PC-3 (cell line): ENCODE data around the gene CNOT8. TPM values are rescaled to one million over a fixed set of nuclear protein-coding genes. Genes with fewer than 3 reads are reported as not detected.

ENCODE experiments used
- ATAC-seq: fragments of 200-7000 bp; cut with Tn5 transposase; 2 replicates; pipeline ENCODE4 v1.9.1; 2020; ENCODE audit warnings: mild to moderate bottlenecking, moderate library complexity
- BruUV-seq: library from RNA; stranded (reverse); fragments of 400-500 nt; replicated peaks from 2 replicates; lab custom pipeline; 2021; lab: Mats Ljungman, UMichigan
- CTCF ChIA-PET: fragments of 300-600 bp; sonication (Branson Sonifier 250); formaldehyde crosslinking; loops from one replicate; lab custom pipeline; 2022; ENCODE audit warnings: antibody characterized with exemption; lab: Charles Lee
- POLR2A ChIA-PET: fragments of 300-600 bp; sonication (Branson Sonifier 250); formaldehyde crosslinking; loops from one replicate; lab custom pipeline; 2022; ENCODE audit warnings: antibody characterized with exemption; ENCODE audit not compliant: unreplicated experiment; lab: Charles Lee
- DNase-seq: peaks from one replicate; pipeline ENCODE4 v3.0.0-alpha.2; 2015
- H2AFZ ChIP-seq: fragments of 300-600 bp; sonication (generic); 2 replicates; pipeline ENCODE4 v1.6.0; 2016; ENCODE audit warnings: antibody characterized with exemption, low read length
- H3F3A ChIP-seq: fragments of 300-600 bp; sonication (generic); one replicate; pipeline ENCODE4 v1.6.0; 2017; ENCODE audit warnings: antibody characterized with exemption, low read length, control low read depth, mild to moderate bottlenecking; ENCODE audit not compliant: unreplicated experiment
- H3K27ac ChIP-seq: fragments of 300-600 bp; sonication (generic); 2 replicates; pipeline ENCODE4 v1.5.1; 2016; ENCODE audit warnings: mild to moderate bottlenecking, low read length
- H3K27me3 ChIP-seq: fragments of 300-600 bp; sonication (generic); 2 replicates; pipeline ENCODE4 v1.6.1; 2016; ENCODE audit warnings: low read length, mixed read lengths
- H3K36me3 ChIP-seq: fragments of 300-600 bp; sonication (generic); 2 replicates; pipeline ENCODE4 v1.6.1; 2016; ENCODE audit warnings: low read depth, mixed run types, low read length, mixed read lengths
- H3K4me1 ChIP-seq: fragments of 300-600 bp; sonication (generic); 2 replicates; pipeline ENCODE4 v1.5.1; 2016; ENCODE audit warnings: low read length; ENCODE audit not compliant: insufficient read depth
- H3K4me2 ChIP-seq: fragments of 300-600 bp; sonication (generic); 2 replicates; pipeline ENCODE4 v1.6.0; 2016; ENCODE audit warnings: low read length
- H3K4me3 ChIP-seq: fragments of 300-600 bp; sonication (generic); 2 replicates; pipeline ENCODE4 v1.5.1; 2016; ENCODE audit warnings: mild to moderate bottlenecking, low read length, mixed read lengths
- H3K79me2 ChIP-seq: fragments of 300-600 bp; sonication (generic); 2 replicates; pipeline ENCODE4 v1.6.1; 2017; ENCODE audit warnings: low read length, mixed read lengths
- H3K9ac ChIP-seq: fragments of 300-600 bp; sonication (generic); 2 replicates; pipeline ENCODE4 v1.6.0; 2016; ENCODE audit warnings: mild to moderate bottlenecking, low read length
- H3K9me2 ChIP-seq: fragments of 300-600 bp; sonication (generic); replicated peaks from 2 replicates; pipeline ENCODE4 v1.6.1; 2016; ENCODE audit warnings: mixed run types, low read length, mixed read lengths
- H3K9me3 ChIP-seq: fragments of 300-600 bp; sonication (generic); 2 replicates; pipeline ENCODE4 v1.6.1; 2016; ENCODE audit warnings: low read length, mixed read lengths
- H4K20me1 ChIP-seq: fragments of 300-600 bp; sonication (generic); 2 replicates; pipeline ENCODE4 v1.6.1; 2016; ENCODE audit warnings: low read length, mixed read lengths
- EZH2 ChIP-seq: fragments of 300-600 bp; sonication (generic); IDR thresholded peaks from one replicate; pipeline ENCODE4 v1.6.1; 2017; ENCODE audit warnings: antibody characterized with exemption, mild to moderate bottlenecking, low read length; ENCODE audit not compliant: unreplicated experiment
- EZH2phosphoT487 ChIP-seq: fragments of 300-600 bp; sonication (generic); IDR thresholded peaks from 2 replicates; pipeline ENCODE4 v1.6.1; 2018; ENCODE audit warnings: mild to moderate bottlenecking, antibody characterized with exemption, low read length, borderline replicate concordance
- intact Hi-C: fragments of 100-400 bp; cut with micrococcal nuclease; formaldehyde crosslinking; loops from 2 replicates; pipeline ENCODE4 v1.9.0; 2023
- total RNA-seq: library from RNA; depleted of rRNA; stranded (reverse); fragments of >200 nt; gene quantifications from 2 replicates; pipeline ENCODE4 v1.2.3, GENCODE V29; 2014
- TF ChIP-seq, protein P1 (sequence below): fragments of 300-600 bp; sonication (generic); conservative IDR thresholded peaks from 2 replicates; pipeline ENCODE4 v1.5.1; 2017; ENCODE audit warnings: antibody characterized with exemption, low read depth, mild to moderate bottlenecking, low read length

CNOT8 gene
- total RNA-seq, 1 experiment from 2014 or later = 26.2 TPM

DNA sequence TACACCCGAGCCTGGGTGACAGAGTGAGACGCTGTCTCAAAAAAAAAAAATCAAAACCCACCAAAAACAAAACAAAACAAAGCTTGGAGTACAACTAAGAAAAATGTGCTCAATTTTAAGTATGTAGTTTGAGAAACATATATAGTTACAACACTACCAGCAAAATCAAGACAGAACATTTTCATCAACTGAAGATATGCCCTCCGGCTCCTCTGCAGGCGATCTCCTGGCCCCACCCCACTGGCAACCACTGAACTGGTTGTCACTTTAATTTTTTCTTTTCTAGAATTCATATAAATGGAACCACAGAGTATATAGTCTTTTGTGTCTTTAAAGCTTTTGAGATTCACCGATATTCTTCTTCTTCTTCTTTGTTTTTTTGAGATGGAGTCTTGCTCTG, 35.0 kb downstream of the CNOT8 start:
- POLR2A ChIA-PET = no interaction called here
- CTCF ChIA-PET = no interaction called here
- peaks cover 36% of the 10 kb centered on the region for H3K36me3 ChIP-seq

DNA sequence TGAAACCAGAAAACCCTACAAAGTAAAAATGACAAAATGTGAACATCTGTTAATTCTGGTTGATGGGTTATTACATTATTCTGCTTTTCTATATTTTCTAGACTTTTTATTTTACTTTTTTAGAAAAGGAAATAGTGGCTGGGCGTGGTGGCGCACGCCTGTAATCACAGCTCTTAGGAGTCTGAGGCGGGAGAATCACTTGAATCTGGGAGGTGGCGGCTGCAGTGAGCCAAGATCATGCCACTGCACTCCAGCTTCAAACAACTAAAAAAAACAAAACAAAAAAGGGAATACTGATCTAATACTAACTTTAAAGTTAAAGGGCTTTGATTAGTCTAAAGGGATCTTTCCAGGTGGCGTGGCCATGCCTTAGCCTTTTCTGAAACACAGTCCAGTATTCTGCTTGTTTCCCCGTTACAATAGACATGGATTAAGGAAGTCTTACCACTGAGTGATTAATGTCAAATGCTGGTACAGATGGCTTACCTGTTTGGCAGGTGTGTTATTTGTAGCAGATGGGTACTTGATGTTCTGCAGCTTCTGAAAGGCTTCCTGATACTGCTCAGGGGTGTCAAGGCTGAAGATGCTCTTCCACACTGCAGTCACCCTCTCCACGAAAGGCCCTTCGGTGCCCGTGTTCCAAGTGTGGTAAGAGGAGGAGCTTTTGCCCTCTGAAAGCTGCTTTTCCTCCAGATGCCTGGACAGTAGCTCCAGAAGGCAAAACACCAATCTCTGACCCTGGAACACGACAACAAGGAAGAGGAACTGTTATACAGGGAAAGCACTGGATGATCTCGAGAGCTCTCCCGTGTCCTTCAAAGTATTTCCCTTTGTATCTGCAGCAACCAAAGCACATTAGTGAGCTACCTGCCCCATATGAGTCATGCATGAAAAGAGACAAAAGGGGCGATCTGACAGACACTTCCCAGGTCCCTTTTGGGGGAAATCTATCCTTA, 37.5 kb downstream of the CNOT8 start:
- H3K79me2 ChIP-seq = no peaks in the 10 kb centered on the region
- intact Hi-C loops = no loop called here
- POLR2A ChIA-PET = no interaction called here
- no peak overlapping the region for H3K9ac ChIP-seq
- H4K20me1 ChIP-seq = no peaks in the 10 kb centered on the region
- DNase-seq (no peak), ATAC-seq (no peak)
- no peak overlapping the region for H3K27ac ChIP-seq
- H3K4me2 ChIP-seq = no peak overlapping the region
- CTCF ChIA-PET = no interaction called here
- no peak overlapping the region for H2AFZ ChIP-seq
- TF ChIP-seq EZH2phosphoT487 = no peak
- TF ChIP-seq, protein P1, sequence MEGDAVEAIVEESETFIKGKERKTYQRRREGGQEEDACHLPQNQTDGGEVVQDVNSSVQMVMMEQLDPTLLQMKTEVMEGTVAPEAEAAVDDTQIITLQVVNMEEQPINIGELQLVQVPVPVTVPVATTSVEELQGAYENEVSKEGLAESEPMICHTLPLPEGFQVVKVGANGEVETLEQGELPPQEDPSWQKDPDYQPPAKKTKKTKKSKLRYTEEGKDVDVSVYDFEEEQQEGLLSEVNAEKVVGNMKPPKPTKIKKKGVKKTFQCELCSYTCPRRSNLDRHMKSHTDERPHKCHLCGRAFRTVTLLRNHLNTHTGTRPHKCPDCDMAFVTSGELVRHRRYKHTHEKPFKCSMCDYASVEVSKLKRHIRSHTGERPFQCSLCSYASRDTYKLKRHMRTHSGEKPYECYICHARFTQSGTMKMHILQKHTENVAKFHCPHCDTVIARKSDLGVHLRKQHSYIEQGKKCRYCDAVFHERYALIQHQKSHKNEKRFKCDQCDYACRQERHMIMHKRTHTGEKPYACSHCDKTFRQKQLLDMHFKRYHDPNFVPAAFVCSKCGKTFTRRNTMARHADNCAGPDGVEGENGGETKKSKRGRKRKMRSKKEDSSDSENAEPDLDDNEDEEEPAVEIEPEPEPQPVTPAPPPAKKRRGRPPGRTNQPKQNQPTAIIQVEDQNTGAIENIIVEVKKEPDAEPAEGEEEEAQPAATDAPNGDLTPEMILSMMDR = no peak
- TF ChIP-seq EZH2 = no peak
- H3K4me3 ChIP-seq = no peak overlapping the region
- H3F3A ChIP-seq = no peaks in the 10 kb centered on the region
- no peaks in the 10 kb centered on the region for H3K27me3 ChIP-seq
- no peaks in the 10 kb centered on the region for H3K4me1 ChIP-seq
- H3K9me2 ChIP-seq = no peaks in the 10 kb centered on the region
- peaks cover 38% of the 10 kb centered on the region for H3K36me3 ChIP-seq
- no peaks in the 10 kb centered on the region for H3K9me3 ChIP-seq
- BruUV-seq = no TSS peak

More for the DNA sequence above, 35.0 kb downstream of the CNOT8 start:
- H3K9me3 ChIP-seq = no peaks in the 10 kb centered on the region
- H3K4me2 ChIP-seq = no peak overlapping the region
- no peaks in the 10 kb centered on the region for H3F3A ChIP-seq
- no peak overlapping the region for H3K4me3 ChIP-seq
- H3K79me2 ChIP-seq = no peaks in the 10 kb centered on the region
- H3K4me1 ChIP-seq = no peaks in the 10 kb centered on the region
- H3K27ac ChIP-seq = no peak overlapping the region
- H3K9me2 ChIP-seq = no peaks in the 10 kb centered on the region
- H2AFZ ChIP-seq = no peak overlapping the region
- no peak overlapping the region for H3K9ac ChIP-seq
- intact Hi-C loops = no loop called here
- H3K27me3 ChIP-seq = no peaks in the 10 kb centered on the region
- no peak for TF ChIP-seq EZH2phosphoT487
- TF ChIP-seq, protein P1 = no peak
- no peak for TF ChIP-seq EZH2
- no peaks in the 10 kb centered on the region for H4K20me1 ChIP-seq
- BruUV-seq = no TSS peak
- no peak for DNase-seq
- no peak for ATAC-seq

DNA sequence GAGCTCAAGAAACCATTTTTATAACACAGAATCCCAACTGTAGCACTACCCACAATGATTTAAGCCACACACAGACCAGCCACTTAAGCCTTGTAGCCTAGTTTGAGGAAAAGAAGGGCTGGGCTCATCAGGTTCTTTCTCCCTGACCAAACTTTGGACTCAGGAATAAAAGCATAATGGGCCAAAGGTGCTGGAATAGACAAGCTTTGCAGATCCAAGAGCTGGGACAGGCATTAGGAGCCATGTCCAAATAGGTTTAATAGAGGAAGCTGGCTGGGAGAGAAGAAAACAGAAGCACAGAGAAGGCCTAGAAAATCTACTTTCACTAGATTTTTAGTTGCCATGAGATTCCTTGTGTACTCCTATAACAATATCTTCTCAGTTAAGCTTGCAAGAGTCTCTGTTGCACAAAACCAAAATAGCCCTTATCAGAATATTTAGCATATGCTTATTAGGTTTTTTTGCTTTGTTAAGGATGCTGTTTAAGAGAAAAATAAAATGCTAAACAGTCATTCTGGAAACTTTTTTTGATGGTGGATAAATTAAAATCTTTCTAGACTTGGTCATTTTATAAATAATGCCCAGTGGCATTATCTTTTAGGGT, 38.2 kb downstream of the CNOT8 start:
- intact Hi-C loops = no loop called here

More for the DNA sequence above, 38.2 kb downstream of the CNOT8 start:
- TF ChIP-seq, protein P1 = no peak
- TF ChIP-seq EZH2 (no peak), EZH2phosphoT487 (no peak)
- CTCF ChIA-PET = no interaction called here
- Histone ChIP-seq H3K4me1 (no peaks in the 10 kb centered on the region), H3K27ac (no peak overlapping the region), H3K9ac (no peak overlapping the region), H3K27me3 (no peaks in the 10 kb centered on the region), H4K20me1 (no peaks in the 10 kb centered on the region), H3K4me3 (no peak overlapping the region), H2AFZ (no peak overlapping the region), H3K4me2 (no peak overlapping the region), H3K36me3 (peaks cover 33% of the 10 kb centered on the region), H3F3A (no peaks in the 10 kb centered on the region), H3K9me2 (no peaks in the 10 kb centered on the region), H3K79me2 (no peaks in the 10 kb centered on the region), H3K9me3 (no peaks in the 10 kb centered on the region)
- DNase-seq (no peak), ATAC-seq (no peak)
- POLR2A ChIA-PET = no interaction called here
- no TSS peak for BruUV-seq
